Muscle of leg (tissue), 11 donors: ENCODE results near the gene KRT5. TPM values are rescaled to one million over a fixed set of nuclear protein-coding genes. Genes with fewer than 3 reads are reported as not detected.

Source experiments
- DNase-seq: peaks from one replicate; pipeline ENCODE4 v3.0.0; 2013
- H3K27ac ChIP-seq: one replicate; pipeline ENCODE4 v1.5.1; 2013; ENCODE audit warnings: mild to moderate bottlenecking, low read length, control low read depth
- H3K27me3 ChIP-seq: one replicate; pipeline ENCODE4 v1.6.1; 2013; ENCODE audit warnings: low read length; ENCODE audit not compliant: control insufficient read depth, insufficient read depth
- H3K36me3 ChIP-seq: one replicate; pipeline ENCODE4 v1.6.1; 2013; ENCODE audit warnings: low read length; ENCODE audit not compliant: control insufficient read depth, insufficient read depth
- H3K4me1 ChIP-seq: one replicate; pipeline ENCODE4 v1.6.1; 2013; ENCODE audit warnings: low read length; ENCODE audit not compliant: control insufficient read depth, insufficient read depth
- H3K4me3 ChIP-seq: one replicate; pipeline ENCODE4 v1.5.1; 2013; ENCODE audit warnings: low read length, control low read depth
- H3K9me3 ChIP-seq: replicated peaks from 2 replicates; pipeline ENCODE4 v1.6.1; 2013; ENCODE audit warnings: low read depth, low read length; ENCODE audit not compliant: control insufficient read depth
- WGBS: methylation state at CpG from one replicate; pipeline ENCODE4 v1.1.5; 2013; ENCODE audit warnings: missing lambda C conversion rate; ENCODE audit not compliant: insufficient coverage; 5-methylcytosine and 5-hydroxymethylcytosine counted together
- polyA plus RNA-seq, 8 donors: library from polyadenylated mRNA; unstranded; fragments of 120-200 nt; gene quantifications; one replicate each; pipeline versions ENCODE4 v1.2.1 to v1.2.3, GENCODE V29; 2013; ENCODE audit warnings: inconsistent platforms in 1 of 8, low replicate concordance in 1 of 8; ENCODE audit not compliant: insufficient read length in 8 of 8, insufficient read depth in 1 of 8
- total RNA-seq: library from RNA; stranded (reverse); fragments of 120-200 nt; gene quantifications from one replicate; pipeline ENCODE4 v1.2.4, GENCODE V29; 2013

Gene KRT5
- total and polyA plus RNA-seq, 9 donors, result 0.21 to 383 (median 0.66) TPM

DNA sequence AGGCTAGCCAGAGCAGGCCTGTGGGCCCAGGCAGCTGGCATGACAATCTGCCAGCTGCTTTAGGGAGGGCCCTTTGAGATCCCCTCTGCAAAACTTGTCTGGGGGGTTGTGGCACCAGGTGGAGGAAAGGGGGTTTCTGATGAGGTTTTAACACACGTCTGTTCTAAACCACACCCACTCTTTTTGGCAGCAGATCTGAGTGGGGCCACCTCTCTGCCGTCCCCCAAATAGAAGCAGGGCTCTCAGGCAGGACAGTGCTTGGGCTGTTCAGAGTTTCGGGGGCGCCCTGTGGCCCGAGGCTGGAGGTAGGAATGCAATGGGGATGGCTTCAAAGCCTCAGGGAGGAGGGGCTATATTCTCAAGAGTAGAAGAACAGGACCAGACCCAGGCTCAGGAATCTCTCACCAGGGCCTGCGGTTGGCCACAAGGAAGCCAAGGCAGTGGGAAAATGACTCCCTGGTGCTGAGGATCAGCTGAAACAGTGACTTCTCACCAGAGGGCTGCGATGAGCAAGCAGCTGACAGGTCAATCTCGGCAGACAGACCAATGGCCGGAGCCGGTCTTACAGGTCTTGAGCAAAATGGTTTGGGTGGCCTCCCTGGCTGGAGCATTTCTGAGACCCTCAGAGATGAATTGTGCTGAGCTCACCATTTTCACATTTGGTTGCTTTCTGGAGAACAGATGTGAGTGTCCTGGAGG is 1.5 kb upstream of the KRT5 start:
- peaks cover 54% of the 10 kb centered on the region for H3K4me1 ChIP-seq

DNA sequence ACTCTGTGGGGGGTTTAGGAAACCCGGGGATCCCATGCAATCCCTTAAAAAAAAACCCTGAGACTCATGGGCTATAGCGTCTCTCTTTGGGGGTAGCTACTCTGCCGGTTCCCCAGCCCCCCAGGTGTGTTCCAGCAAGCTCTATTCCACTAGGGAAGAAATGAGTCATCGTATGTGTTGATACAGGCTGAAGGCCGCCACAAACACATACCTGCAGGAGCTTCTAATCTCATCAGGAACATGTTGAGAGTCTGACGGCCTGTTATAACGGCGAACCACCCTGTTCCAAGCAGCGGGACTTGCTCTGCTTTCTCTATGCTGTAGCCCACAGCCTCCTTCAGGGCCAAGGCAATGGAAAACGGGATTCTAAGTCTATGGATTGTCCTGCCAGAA is 977 bp upstream of the KRT5 start:
- DNase-seq, result no peak
- Histone ChIP-seq H3K4me3 (no peak overlapping the region), H3K27ac (no peak overlapping the region), H3K9me3 (no peaks in the 10 kb centered on the region), H3K4me1 (peaks cover 54% of the 10 kb centered on the region), H3K36me3 (no peaks in the 10 kb centered on the region), H3K27me3 (no peaks in the 10 kb centered on the region)
- 60% methylated on average over 6 of the region's 10 CpGs for WGBS

More for the DNA sequence above, 1.5 kb upstream of the KRT5 start:
- Histone ChIP-seq H3K36me3 (no peaks in the 10 kb centered on the region), H3K27me3 (no peaks in the 10 kb centered on the region), H3K27ac (no peak overlapping the region), H3K9me3 (no peaks in the 10 kb centered on the region), H3K4me3 (no peak overlapping the region)
- no peak for DNase-seq
- WGBS, result 57% methylated on average over 8 of the region's 10 CpGs

DNA sequence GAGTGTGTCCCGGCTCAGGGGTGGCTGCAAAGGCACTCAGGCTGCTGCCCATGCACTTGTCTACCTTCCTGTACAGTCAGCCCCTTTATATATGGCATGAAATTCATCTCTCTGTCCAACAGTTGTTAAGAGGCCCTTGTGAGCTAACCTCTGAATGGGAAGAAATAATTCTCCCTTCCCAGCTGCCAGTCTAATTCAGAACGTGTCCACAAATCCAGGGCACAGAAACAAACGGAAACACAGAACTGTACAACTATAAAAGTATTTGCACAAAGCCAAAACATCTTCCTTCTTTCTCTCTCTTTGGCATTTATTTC is 849 bp downstream of the KRT5 start:
- DNase-seq, result no peak
- Histone ChIP-seq H3K4me3 (no peak overlapping the region), H3K27me3 (no peaks in the 10 kb centered on the region), H3K4me1 (peaks cover 44% of the 10 kb centered on the region), H3K9me3 (no peaks in the 10 kb centered on the region), H3K27ac (no peak overlapping the region), H3K36me3 (no peaks in the 10 kb centered on the region)
- WGBS, result 50% methylated on average over 1 of the region's 3 CpGs

DNA sequence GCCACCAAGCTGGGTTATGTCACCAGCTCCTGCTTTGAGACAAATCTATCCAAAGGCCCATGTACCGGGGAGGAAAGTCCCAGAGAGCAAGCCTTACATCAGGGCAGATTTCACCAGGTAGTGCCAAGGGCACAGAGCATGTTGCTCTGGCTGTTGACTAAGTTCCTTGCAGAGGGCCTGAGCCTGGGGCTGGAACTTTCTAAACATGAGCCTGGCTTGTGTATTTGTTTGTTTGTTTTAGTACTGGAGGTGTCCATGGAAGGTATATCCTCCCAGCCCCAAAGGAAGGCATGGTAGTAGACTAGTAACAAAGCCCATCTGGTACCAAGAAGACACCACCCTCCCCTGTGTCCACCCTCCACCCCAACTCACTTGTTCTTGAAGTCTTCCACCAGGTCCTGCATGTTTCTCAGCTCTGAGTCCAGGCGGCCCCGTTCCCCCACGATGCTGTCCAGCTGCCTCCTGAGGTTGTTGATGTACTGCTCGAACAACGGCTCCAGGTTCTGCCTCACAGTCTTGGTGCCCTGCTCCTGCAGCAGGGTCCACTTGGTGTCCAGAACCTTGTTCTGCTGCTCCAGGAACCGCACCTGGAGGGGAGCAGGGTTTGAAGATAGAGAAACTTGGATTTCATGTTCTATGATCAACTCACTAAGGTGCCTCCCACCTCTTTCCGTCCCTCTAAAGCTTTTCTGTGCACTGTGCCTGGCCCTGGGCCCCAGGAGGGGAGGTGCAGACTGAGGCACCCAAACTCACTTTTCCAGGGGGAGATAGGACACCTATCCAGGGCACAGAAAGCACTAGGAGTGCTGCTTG is 1.4 kb downstream of the KRT5 start:
- 84% methylated on average over 6 of the region's 8 CpGs for WGBS
- Histone ChIP-seq H3K36me3 (no peaks in the 10 kb centered on the region), H3K27me3 (no peaks in the 10 kb centered on the region), H3K9me3 (no peaks in the 10 kb centered on the region), H3K4me3 (no peak overlapping the region), H3K27ac (no peak overlapping the region), H3K4me1 (peaks cover 38% of the 10 kb centered on the region)
- no peak for DNase-seq

DNA sequence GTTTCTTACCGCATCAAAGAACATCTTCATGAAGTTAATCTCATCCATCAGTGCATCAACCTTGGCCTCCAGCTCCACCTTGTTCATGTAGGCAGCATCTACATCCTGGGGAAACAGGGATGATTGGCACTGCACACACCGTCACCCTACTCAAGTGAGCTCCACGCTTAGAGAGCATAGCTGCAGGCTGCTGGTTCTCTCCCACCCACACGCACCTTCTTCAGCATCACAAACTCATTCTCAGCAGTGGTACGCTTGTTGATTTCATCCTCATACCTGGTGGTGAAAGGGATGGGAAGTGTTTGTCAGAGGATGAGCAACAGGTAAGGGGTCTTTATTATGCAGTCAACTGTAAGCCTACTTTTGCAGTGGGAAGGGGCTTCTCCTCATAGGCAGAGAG is 2.3 kb downstream of the KRT5 start:
- no peak overlapping the region for H3K4me3 ChIP-seq
- DNase-seq, result no peak
- WGBS, result 90% methylated on average over 2 of the region's 5 CpGs
- H3K36me3 ChIP-seq, result no peaks in the 10 kb centered on the region
- H3K27me3 ChIP-seq, result no peaks in the 10 kb centered on the region
- no peaks in the 10 kb centered on the region for H3K9me3 ChIP-seq
- peaks cover 36% of the 10 kb centered on the region for H3K4me1 ChIP-seq
- no peak overlapping the region for H3K27ac ChIP-seq

DNA sequence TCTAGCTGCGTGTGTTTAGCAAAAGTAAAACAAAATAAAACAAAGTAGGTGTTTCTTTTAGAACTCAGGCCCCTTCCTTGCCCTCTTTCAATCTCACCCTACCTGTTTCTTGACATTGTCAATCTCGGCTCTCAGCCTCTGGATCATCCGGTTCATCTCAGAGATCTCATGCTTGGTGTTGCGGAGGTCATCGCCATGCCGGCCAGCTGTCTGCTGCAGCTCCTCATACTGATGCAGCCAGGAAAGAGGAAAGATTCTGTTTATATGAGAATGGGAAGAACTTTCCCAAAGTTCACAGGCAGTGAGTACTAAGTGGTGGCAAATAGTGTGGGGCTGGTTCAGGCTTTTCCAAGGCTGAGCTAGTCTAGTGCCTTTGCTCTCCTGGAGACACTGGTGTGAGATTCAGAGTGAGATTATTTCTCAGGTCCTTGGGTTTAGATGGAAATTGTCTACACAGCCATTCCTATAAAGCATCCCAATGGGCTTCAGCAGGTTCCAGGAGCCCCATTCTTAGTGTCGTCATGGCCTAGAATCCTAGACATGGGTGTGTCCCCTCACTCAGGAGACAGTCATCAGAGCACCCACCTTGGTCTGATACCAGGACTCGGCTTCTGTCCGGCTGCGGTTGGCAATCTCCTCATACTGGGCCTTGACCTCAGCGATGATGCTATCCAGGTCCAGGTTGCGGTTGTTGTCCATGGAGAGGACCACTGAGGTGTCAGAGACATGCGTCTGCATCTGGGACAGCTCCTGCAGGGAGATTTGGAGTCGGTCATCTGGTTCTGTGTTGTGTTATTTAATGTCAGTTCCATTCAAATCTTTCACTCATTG is 3.0 kb downstream of the KRT5 start:
- peaks cover 31% of the 10 kb centered on the region for H3K4me1 ChIP-seq
- H3K27me3 ChIP-seq, result no peaks in the 10 kb centered on the region
- H3K36me3 ChIP-seq, result no peaks in the 10 kb centered on the region
- H3K27ac ChIP-seq, result no peak overlapping the region
- 94% methylated on average over 10 of the region's 14 CpGs for WGBS
- H3K4me3 ChIP-seq, result no peak overlapping the region
- H3K9me3 ChIP-seq, result no peaks in the 10 kb centered on the region
- DNase-seq, result no peak

DNA sequence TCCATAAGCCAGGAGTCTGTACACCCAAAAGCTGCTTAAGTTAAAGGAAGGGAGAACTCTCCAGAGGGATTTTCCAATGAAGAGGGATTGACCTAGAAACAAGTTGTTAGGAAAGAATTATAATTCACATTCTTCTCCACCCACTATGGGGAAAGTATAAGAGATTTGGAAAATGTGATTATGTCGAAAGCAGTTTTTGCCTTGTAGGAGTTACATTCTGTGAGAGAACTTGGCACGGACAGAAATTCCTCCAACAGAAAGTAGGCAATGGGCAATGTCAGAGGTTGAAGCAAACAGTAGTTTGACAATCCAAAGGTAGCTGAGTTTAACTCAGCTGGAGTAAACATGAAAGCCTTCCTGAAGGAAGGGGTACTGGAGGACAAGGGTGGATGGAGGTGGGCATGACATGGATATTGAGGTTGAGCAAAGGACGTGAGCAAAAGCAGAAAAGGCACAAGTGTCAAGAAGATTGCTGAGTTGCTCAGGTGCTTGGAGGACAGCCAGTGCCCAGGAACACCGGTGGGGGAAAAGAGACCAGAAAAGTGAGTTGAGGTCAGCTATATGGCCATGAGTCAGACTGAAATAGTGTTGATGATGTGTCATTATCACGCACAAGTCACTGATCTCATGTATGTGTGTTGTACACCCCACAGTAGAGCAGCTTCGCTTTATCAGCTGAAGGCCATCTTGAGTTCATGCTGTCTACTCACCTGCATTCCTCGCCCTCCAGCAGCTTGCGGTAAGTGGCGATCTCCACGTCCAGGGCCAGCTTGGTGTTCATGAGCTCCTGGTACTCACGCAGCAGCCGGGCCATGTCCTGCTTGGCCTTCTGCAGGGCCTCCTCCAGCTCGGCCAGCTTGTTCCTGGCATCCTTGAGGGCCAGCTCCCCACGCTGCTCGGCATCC is 4.0 kb downstream of the KRT5 start:
- Histone ChIP-seq H3K27ac (no peak overlapping the region), H3K4me3 (no peak overlapping the region), H3K9me3 (no peaks in the 10 kb centered on the region), H3K36me3 (no peaks in the 10 kb centered on the region), H3K27me3 (no peaks in the 10 kb centered on the region), H3K4me1 (peaks cover 21% of the 10 kb centered on the region)
- no peak for DNase-seq
- WGBS, result 82% methylated on average over 15 of the region's 15 CpGs

DNA sequence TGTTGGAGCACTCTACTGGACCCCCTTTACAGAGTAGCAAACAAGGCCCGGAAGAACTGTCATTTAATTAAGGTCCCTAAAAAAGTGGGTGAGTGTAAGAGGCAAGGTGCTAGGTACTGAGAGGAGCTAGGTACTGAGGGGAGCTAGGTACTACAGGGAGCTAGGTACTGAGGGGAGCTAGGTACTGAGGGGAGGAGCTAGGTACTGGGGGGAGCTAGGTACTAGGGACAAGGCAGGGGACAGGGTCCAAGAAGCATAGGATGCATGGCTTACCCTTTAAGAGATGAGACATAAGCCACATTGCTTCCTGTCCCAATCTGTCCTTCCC is 4.9 kb downstream of the KRT5 start:
- peaks cover 12% of the 10 kb centered on the region for H3K4me1 ChIP-seq
- no peaks in the 10 kb centered on the region for H3K27me3 ChIP-seq
- WGBS, result 100% methylated on average over 1 of the region's 1 CpG

DNA sequence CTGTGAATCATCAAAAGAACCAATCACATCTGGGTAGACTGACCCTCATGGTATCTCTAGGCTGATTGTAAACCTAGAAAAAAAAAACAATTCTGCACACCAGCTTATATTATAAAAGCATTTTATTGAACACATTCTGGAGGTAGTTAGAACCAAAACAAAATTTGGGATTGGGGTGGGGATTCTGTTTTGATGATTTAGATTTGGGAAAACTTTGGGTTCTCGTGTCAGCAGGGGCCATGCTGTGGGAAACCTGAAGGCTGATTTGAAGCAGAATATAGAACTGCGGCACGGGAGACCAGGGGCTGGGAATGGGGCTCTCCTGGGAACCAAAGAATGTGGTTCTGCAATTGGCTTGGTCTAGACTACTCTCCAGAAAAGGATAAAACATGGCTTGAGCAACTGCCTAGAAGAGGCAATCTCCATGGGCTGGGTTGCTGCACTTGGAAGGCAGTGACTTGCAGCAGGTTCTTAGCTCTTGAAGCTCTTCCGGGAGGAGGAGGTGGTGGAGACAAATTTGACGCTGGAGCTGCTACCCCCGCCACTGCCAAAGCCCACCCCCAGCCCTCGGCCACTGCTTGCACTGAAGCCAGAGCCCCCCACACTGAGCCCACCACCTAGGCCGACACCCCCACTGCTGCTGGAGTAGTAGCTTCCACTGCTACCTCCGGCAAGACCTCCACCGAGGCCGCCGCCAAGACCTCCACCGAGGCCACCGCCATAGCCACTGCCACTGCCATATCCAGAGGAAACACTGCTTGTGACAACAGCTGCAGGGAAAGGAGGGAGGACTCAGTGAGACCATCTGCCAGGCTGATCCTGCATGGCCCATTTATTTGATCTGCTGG is 5.5 kb downstream of the KRT5 start:
- no peaks in the 10 kb centered on the region for H3K36me3 ChIP-seq
- no peak overlapping the region for H3K27ac ChIP-seq
- peaks cover 6% of the 10 kb centered on the region for H3K4me1 ChIP-seq
- WGBS, result 69% methylated on average over 8 of the region's 14 CpGs
- H3K4me3 ChIP-seq, result no peak overlapping the region
- DNase-seq, result no peak
- H3K27me3 ChIP-seq, result no peaks in the 10 kb centered on the region
- no peaks in the 10 kb centered on the region for H3K9me3 ChIP-seq

More for the DNA sequence above, 4.9 kb downstream of the KRT5 start:
- Histone ChIP-seq H3K36me3 (no peaks in the 10 kb centered on the region), H3K4me3 (no peak overlapping the region), H3K9me3 (no peaks in the 10 kb centered on the region), H3K27ac (no peak overlapping the region)
- no peak for DNase-seq
